Muscle layer of colon (tissue), 2 donors: ENCODE results near the gene LYRM4.
"Not testable (repeated sequence)": the region's sequence is repeated elsewhere in the genome, so short reads cannot be mapped to it uniquely, and the experiment has no call there.

Experiments
- H3K27ac ChIP-seq: one replicate; pipeline ENCODE4 v1.7.0; 2013; ENCODE audit warnings: low read depth, mild to moderate bottlenecking, low read length, moderate library complexity
- H3K27me3 ChIP-seq, 2 donors: one replicate each; pipeline ENCODE4 v1.7.0; 2013; ENCODE audit warnings: low read length in 2 of 2, mild to moderate bottlenecking in 2 of 2; ENCODE audit not compliant: insufficient read depth in 2 of 2, control insufficient read depth in 1 of 2
- H3K36me3 ChIP-seq: one replicate; pipeline ENCODE4 v1.7.0; 2013; ENCODE audit warnings: mild to moderate bottlenecking, low read length; ENCODE audit not compliant: insufficient read depth
- H3K4me1 ChIP-seq: one replicate; pipeline ENCODE4 v1.7.0; 2013; ENCODE audit warnings: mild to moderate bottlenecking, low read length; ENCODE audit not compliant: insufficient read depth
- H3K4me3 ChIP-seq, 2 donors: one replicate each; pipeline ENCODE4 v1.7.0; 2013; ENCODE audit warnings: low read length in 2 of 2, low read depth in 1 of 2, mild to moderate bottlenecking in 1 of 2, moderate library complexity in 1 of 2
- H3K9ac ChIP-seq: one replicate; pipeline ENCODE4 v1.7.0; 2013; ENCODE audit warnings: low read length
- H3K9me3 ChIP-seq: one replicate; pipeline ENCODE4 v1.7.0; 2013; ENCODE audit warnings: mild to moderate bottlenecking, low read length
- donor health status: abdominal sarcoma.
- donor health status: Adenocarcinoma of cecum.

The LYRM4 gene

GRCh38 chr6:5124526-5124925, 136.2 kb downstream of the LYRM4 start:
- no peaks in the 10 kb centered on the region for H3K27me3 ChIP-seq
- H3K9ac ChIP-seq = no peak overlapping the region
- no peaks in the 10 kb centered on the region for H3K4me1 ChIP-seq
- no peak overlapping the region for H3K27ac ChIP-seq
- no peaks in the 10 kb centered on the region for H3K9me3 ChIP-seq
- no peaks in the 10 kb centered on the region for H3K36me3 ChIP-seq
- no peak overlapping the region for H3K4me3 ChIP-seq

- no peak overlapping the region for H3K27ac ChIP-seq
- no peaks in the 10 kb centered on the region for H3K27me3 ChIP-seq
- no peaks in the 10 kb centered on the region for H3K9me3 ChIP-seq
- no peak overlapping the region for H3K9ac ChIP-seq
- H3K36me3 ChIP-seq = no peaks in the 10 kb centered on the region
- H3K4me3 ChIP-seq = no peak overlapping the region
- H3K4me1 ChIP-seq = no peaks in the 10 kb centered on the region
Observed at GRCh38 chr6:5123296-5124143, 137.2 kb downstream of the LYRM4 start.

- Histone ChIP-seq H3K27me3 (no peaks in the 10 kb centered on the region), H3K27ac (no peak overlapping the region), H3K9ac (no peak overlapping the region), H3K4me1 (no peaks in the 10 kb centered on the region), H3K36me3 (no peaks in the 10 kb centered on the region), H3K4me3 (no peak overlapping the region), H3K9me3 (no peaks in the 10 kb centered on the region)
Observed at GRCh38 chr6:5122504-5123112, 138.1 kb downstream of the LYRM4 start.

DNA sequence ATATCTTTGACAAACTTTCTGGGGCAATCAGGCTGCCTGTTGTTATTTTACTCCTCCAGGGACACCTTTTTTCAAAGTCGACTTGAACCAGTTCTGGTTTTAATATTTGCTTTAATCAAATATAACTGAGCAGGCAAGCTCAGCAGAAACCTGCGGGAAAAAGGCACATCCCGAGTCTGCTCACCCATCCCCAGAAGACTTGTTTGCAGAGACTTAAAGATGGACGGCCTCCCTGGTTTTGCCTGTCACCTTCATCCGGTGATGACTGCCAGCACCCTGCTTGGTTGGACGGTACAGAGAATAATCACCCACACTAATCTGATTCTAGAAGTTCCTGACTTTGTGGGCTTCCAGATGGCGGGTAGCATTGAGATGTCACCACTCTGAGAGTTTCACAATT, 138.8 kb downstream of the LYRM4 start:
- Histone ChIP-seq H3K9ac (no peak overlapping the region), H3K27ac (no peak overlapping the region)

GRCh38 chr6:5121479-5121878, 139.3 kb downstream of the LYRM4 start:
- Histone ChIP-seq H3K27ac (no peak overlapping the region), H3K27me3 (no peaks in the 10 kb centered on the region), H3K4me3 (no peak overlapping the region), H3K9me3 (no peaks in the 10 kb centered on the region), H3K36me3 (no peaks in the 10 kb centered on the region), H3K9ac (no peak overlapping the region), H3K4me1 (no peaks in the 10 kb centered on the region)

More for the DNA sequence above, 138.8 kb downstream of the LYRM4 start:
- Histone ChIP-seq H3K4me1 (no peaks in the 10 kb centered on the region), H3K27me3 (no peaks in the 10 kb centered on the region), H3K4me3 (no peak overlapping the region), H3K9me3 (no peaks in the 10 kb centered on the region), H3K36me3 (no peaks in the 10 kb centered on the region)

- H3K4me3 ChIP-seq, H3K9me3 ChIP-seq, H3K4me1 ChIP-seq, H3K27ac ChIP-seq, H3K9ac ChIP-seq, H3K27me3 ChIP-seq, H3K36me3 ChIP-seq: not testable (repeated sequence)
Observed at GRCh38 chr6:5120543-5120942, 140.2 kb downstream of the LYRM4 start.

GRCh38 chr6:5120011-5120410, 140.7 kb downstream of the LYRM4 start:
- Histone ChIP-seq H3K36me3 (no peaks in the 10 kb centered on the region), H3K9me3 (no peaks in the 10 kb centered on the region), H3K9ac (no peak overlapping the region), H3K27ac (no peak overlapping the region), H3K4me1 (no peaks in the 10 kb centered on the region), H3K27me3 (no peaks in the 10 kb centered on the region), H3K4me3 (no peak overlapping the region)

GRCh38 chr6:5119090-5119951, 141.4 kb downstream of the LYRM4 start:
- Histone ChIP-seq H3K27me3 (no peaks in the 10 kb centered on the region), H3K36me3 (no peaks in the 10 kb centered on the region), H3K4me1 (no peaks in the 10 kb centered on the region), H3K9me3 (no peaks in the 10 kb centered on the region), H3K27ac (no peak overlapping the region), H3K4me3 (no peak overlapping the region), H3K9ac (no peak overlapping the region)

DNA sequence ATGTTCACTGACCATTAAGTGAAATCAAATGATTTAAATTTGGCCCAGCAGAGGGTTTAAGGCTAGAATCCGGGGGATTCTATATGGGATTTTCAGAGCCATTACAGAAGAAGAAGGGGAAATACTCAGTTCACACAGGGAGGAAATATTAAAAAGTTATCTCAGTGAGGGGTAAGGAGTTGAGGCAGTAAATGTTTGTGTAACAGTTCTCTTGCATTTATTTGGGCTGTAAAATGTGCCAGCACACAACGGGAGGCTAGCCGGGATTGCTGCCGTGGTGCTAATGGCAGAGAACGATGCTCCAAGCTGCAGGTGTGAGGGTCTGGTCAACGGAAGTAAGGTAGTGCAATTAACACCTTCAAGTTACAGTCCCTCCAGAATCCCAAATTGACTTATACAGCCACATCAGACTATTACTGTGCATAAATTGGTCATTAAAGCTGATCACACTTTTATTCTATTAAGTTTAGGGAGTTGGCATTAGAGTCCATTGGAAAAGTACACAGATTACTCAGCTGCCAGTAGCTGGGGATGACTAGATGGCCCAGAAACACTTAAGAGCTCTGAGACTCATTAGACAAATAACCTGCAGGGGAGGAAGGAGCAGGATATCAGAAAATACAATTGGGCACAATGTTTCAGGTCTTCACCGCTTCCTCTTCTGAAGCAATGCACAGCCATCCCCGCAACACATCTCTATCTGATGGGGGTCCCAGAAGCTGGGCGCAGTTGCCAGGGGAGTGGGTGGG, 144.3 kb downstream of the LYRM4 start:
- no peak overlapping the region for H3K4me3 ChIP-seq
- no peaks in the 10 kb centered on the region for H3K9me3 ChIP-seq

DNA sequence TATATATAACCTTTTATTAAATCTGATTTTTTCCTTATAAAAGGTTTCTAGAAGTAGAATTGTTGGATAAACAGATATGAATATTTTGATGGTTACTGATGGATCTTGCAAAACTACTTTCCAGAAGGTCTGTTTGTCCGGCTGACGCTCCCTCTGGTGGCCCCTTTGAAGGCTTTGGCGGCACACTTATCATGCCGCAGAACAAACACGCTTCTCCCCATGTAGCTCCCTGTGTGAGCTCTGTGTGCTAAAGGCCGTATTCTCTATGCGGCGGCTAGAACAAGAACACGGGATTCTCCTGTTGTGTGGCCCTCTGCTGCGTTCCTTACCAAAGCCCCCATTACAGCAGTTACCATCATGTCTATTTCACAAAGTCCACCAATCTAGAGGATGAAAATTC, 145.6 kb downstream of the LYRM4 start:
- Histone ChIP-seq H3K9me3 (no peaks in the 10 kb centered on the region), H3K36me3 (no peaks in the 10 kb centered on the region), H3K9ac (no peak overlapping the region), H3K27ac (no peak overlapping the region), H3K4me1 (no peaks in the 10 kb centered on the region), H3K27me3 (no peaks in the 10 kb centered on the region), H3K4me3 (no peak overlapping the region)

More for the DNA sequence above, 144.3 kb downstream of the LYRM4 start:
- Histone ChIP-seq H3K4me1 (no peaks in the 10 kb centered on the region), H3K27ac (no peak overlapping the region), H3K27me3 (no peaks in the 10 kb centered on the region), H3K9ac (no peak overlapping the region), H3K36me3 (no peaks in the 10 kb centered on the region)

DNA sequence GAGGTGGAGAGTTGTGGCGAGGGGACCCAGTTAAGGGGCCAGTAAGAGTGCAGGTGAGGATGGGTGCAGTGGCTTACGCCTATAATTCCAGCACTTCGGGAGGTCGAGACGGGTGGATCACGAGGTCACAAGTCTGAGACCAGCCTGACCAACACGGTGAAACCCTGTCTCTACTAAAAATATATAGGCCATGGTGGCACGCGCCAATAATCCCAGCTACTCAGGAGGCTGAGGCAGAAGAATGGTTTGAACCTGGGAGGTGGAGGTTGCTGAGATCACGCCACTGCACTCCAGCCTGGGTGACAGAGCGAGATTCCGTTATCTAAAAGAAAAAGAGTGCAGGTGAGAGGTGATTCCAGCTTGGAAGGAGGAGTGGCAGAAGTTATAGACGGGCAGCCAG, 147.7 kb downstream of the LYRM4 start:
- Histone ChIP-seq H3K4me3 (no peak overlapping the region), H3K4me1 (peaks cover under 1% of the 10 kb centered on the region), H3K27me3 (no peaks in the 10 kb centered on the region), H3K36me3 (no peaks in the 10 kb centered on the region), H3K9ac (no peak overlapping the region), H3K9me3 (no peaks in the 10 kb centered on the region), H3K27ac (no peak overlapping the region)
